ENCODE measurements around the gene PRSS33. TPM values are rescaled to one million over a fixed set of nuclear protein-coding genes. Genes with fewer than 3 reads are reported as not detected.

Gene PRSS33
- total and polyA plus RNA-seq, 9 of the 15 experiments (the other 6 are each of a cell fraction or from before 2014, with no cell fraction given), result not detected

- TF ChIP-seq MGA (IDR thresholded peaks at IDR 0.05), result peak; percentile 47; the same call in 1 of the 2 replicates
- 0 out of 2 replicates have a peak, but pooled peaks have one; percentile 15 for TF ChIP-seq DMBX1 (CRISPR knock-in tag; IDR thresholded peaks at IDR 0.05; ENCODE audit: borderline replicate concordance)
- TF ChIP-seq ZBTB17 (CRISPR knock-in tag; IDR thresholded peaks at IDR 0.05), result peak; percentile 13; the same call in 1 of the 2 replicates
- no peak for TF ChIP-seq MEF2D (tag; conservative IDR thresholded peaks at IDR 0.05; ENCODE audit: low read depth)
- no peak for TF ChIP-seq SLC30A9 (CRISPR knock-in tag; IDR thresholded peaks at IDR 0.05)
- no peak for TF ChIP-seq HNRNPL (IDR thresholded peaks at IDR 0.05; ENCODE audit: low read depth, low read length)
- no peak for TF ChIP-seq CBFA2T3 (IDR thresholded peaks at IDR 0.05)
- no peak for TF ChIP-seq NR2F6 (CRISPR knock-in tag; IDR thresholded peaks at IDR 0.05)
- TF ChIP-seq CC2D1A (IDR thresholded peaks at IDR 0.05), result no peak
- no peak for TF ChIP-seq ZSCAN32 (CRISPR knock-in tag; IDR thresholded peaks at IDR 0.05)
- no peak for TF ChIP-seq ETV6 (IDR thresholded peaks at IDR 0.05; ENCODE audit: borderline replicate concordance in 1 of 2, low read depth in 2 of 2, low read length in 1 of 2)
- 0 out of 2 replicates have a peak, but pooled peaks have one; percentile 8 for TF ChIP-seq ETV6 (CRISPR knock-in tag; IDR thresholded peaks at IDR 0.05; ENCODE audit: borderline replicate concordance)
- TF ChIP-seq FOXO4 (CRISPR knock-in tag; IDR thresholded peaks at IDR 0.05), result no peak
Observed at GRCh38 chr16:2777903-2778629, 9.3 kb downstream of the PRSS33 start (continued).

Measured in K562 (cell line).